Stomach (tissue), 9 donors: ENCODE data around the gene METTL5. TPM values are rescaled to one million over a fixed set of nuclear protein-coding genes. Genes with fewer than 3 reads are reported as not detected.
"Not testable (repeated sequence)": the region's sequence is repeated elsewhere in the genome, so short reads cannot be mapped to it uniquely, and the experiment has no call there.

Experiments
- DNase-seq, 2 donors: peaks; one replicate each; pipeline versions ENCODE4 v3.0.0 to v3.0.0-alpha.2; 2013 to 2019
- H3K27ac ChIP-seq, 5 donors: fragments of 200-600 bp in 4 of 5; sonication (generic) in 4 of 5; one replicate each; pipeline ENCODE4 v1.5.1; 2013 to 2019; ENCODE audit warnings: mild to moderate bottlenecking in 1 of 5, moderate library complexity in 1 of 5
- H3K27me3 ChIP-seq, 3 donors: fragments of 200-600 bp; sonication (generic); one replicate each; pipeline ENCODE4 v1.5.1; 2017 to 2019; ENCODE audit warnings: mixed run types in 1 of 3
- H3K36me3 ChIP-seq, 4 donors: fragments of 200-600 bp; sonication (generic); 1 replicate in 3 of 4; 2 replicates in 1 of 4; pipeline ENCODE4 v1.5.1; 2016 to 2019
- H3K4me1 ChIP-seq, 4 donors: fragments of 200-600 bp; sonication (generic); one replicate each; pipeline ENCODE4 v1.5.1; 2016 to 2019
- H3K4me3 ChIP-seq, 4 donors: fragments of 200-600 bp; sonication (generic) in 3 of 4; one replicate each; pipeline ENCODE4 v1.5.1; 2016 to 2019; ENCODE audit warnings: mild to moderate bottlenecking in 1 of 4
- H3K9me3 ChIP-seq, 4 donors: fragments of 200-600 bp; sonication (generic); one replicate each; pipeline ENCODE4 v1.5.1; 2016 to 2019
- CTCF ChIP-seq, 7 experiments: fragments of 450-650 bp in 4 of 7; fragments of 200-600 bp in 3 of 7; sonication (generic) in 3 of 7; IDR thresholded peaks; one replicate each; pipeline ENCODE4 v1.5.1; 2016 to 2019; ENCODE audit warnings: antibody characterized with exemption in 7 of 7, control low read depth in 2 of 7, mild to moderate bottlenecking in 1 of 7
- EP300 ChIP-seq: sonication (generic); formaldehyde crosslinking; IDR thresholded peaks from one replicate; pipeline ENCODE4 v1.6.1; 2017; ENCODE audit warnings: antibody characterized with exemption
- POLR2A ChIP-seq, 4 donors: fragments of 450-650 bp; IDR thresholded peaks; one replicate each; pipeline ENCODE4 v1.6.1; 2016; ENCODE audit warnings: antibody characterized with exemption in 4 of 4, control low read depth in 2 of 4, mild to moderate bottlenecking in 1 of 4, moderate library complexity in 1 of 4
- POLR2AphosphoS5 ChIP-seq, 3 donors: sonication (generic); formaldehyde crosslinking; IDR thresholded peaks; one replicate each; pipeline ENCODE4 v1.6.1; 2016; ENCODE audit warnings: antibody characterized with exemption in 3 of 3
- WGBS, 5 donors: extraction: QIAGEN DNeasy Blood & Tissue Kit in 3 of 5; methylation state at CpG; one replicate each; pipeline versions ENCODE4 v1.1.5 to v1.1.7; 2013 to 2018; 5-methylcytosine and 5-hydroxymethylcytosine counted together
- intact Hi-C: fragments of 100-400 bp; cut with DNase I; formaldehyde crosslinking; loops from one replicate; pipeline ENCODE4 v1.15.1; 2023; ENCODE audit warnings: low total_unique reads
- polyA plus RNA-seq, 3 donors: library from polyadenylated mRNA; stranded (reverse); fragments of 200-250 nt; gene quantifications; one replicate each; pipeline ENCODE4 v1.2.3, GENCODE V29; 2013
- total RNA-seq, 5 donors: library from RNA; depleted of rRNA; stranded (reverse); fragments of >200 nt; gene quantifications; one replicate each; pipeline versions ENCODE4 v1.1.0 to v1.2.3, GENCODE V29; 2014 to 2016
- donor health status: healthy with polysubstance abuse.
- donor health status: Bipolar disorder and iron deficiency.
- donor health status: healthy.

The METTL5 gene
- total and polyA plus RNA-seq, 8 donors, result 1.4 to 87.2 (median 43.0) TPM

- no peak for DNase-seq
- Histone ChIP-seq H3K4me3 (no peak overlapping the region), H3K27me3 (no peaks in the 10 kb centered on the region), H3K27ac (no peak overlapping the region), H3K4me1 (peaks cover 9 to 46% (median 27%) of the 10 kb centered on the region in 4 donors), H3K9me3 (no peaks in the 10 kb centered on the region), H3K36me3 (peaks cover 3 to 76% (median 66%) of the 10 kb centered on the region in 4 donors)
- TF ChIP-seq POLR2A (IDR thresholded peaks at IDR 0.05) (no peak), POLR2AphosphoS5 (IDR thresholded peaks at IDR 0.05) (no peak), EP300 (no peak), CTCF (IDR thresholded peaks at IDR 0.05) (no peak)
- intact Hi-C loops, result no loop called here
Measured at GRCh38 chr2:169818241-169818640, 6.5 kb downstream of the METTL5 start.

- H3K27ac ChIP-seq, H3K4me3 ChIP-seq, H3K9me3 ChIP-seq, H3K27me3 ChIP-seq, DNase-seq, intact Hi-C loops: not testable (repeated sequence)
- H3K4me1 ChIP-seq, result peaks cover under 1 to 38% (median 18%) of the 10 kb centered on the region in 4 donors
- 96 to 98% (median 97%) methylated on average over 6 of the region's 6 CpGs for WGBS, 5 donors
- H3K36me3 ChIP-seq, result peaks cover 11 to 85% (median 75%) of the 10 kb centered on the region in 4 donors
Measured at GRCh38 chr2:169817369-169817768, 7.3 kb downstream of the METTL5 start.

- intact Hi-C loops, result not testable (repeated sequence)
- H3K36me3 ChIP-seq, result peaks cover 15 to 89% (median 79%) of the 10 kb centered on the region in 4 donors
Measured at GRCh38 chr2:169816961-169817360, 7.7 kb downstream of the METTL5 start.

GRCh38 chr2:169815849-169816248 lies 8.9 kb downstream of the METTL5 start:
- H3K9me3 ChIP-seq, result no peaks in the 10 kb centered on the region
- no peak overlapping the region for H3K4me3 ChIP-seq
- peaks cover 0 to 24% (median 11%) of the 10 kb centered on the region in 4 donors for H3K4me1 ChIP-seq
- intact Hi-C loops, result no loop called here
- no peak for TF ChIP-seq POLR2AphosphoS5 (IDR thresholded peaks at IDR 0.05)
- no peak for TF ChIP-seq CTCF (IDR thresholded peaks at IDR 0.05)
- no peak for TF ChIP-seq POLR2A (IDR thresholded peaks at IDR 0.05)
- no peak for TF ChIP-seq EP300
- 32 to 46% (median 40%) methylated on average over 1 of the region's 1 CpG for WGBS, 5 donors
- H3K27ac ChIP-seq, result no peak overlapping the region
- peaks cover 25 to 94% (median 82%) of the 10 kb centered on the region in 4 donors for H3K36me3 ChIP-seq
- H3K27me3 ChIP-seq, result no peaks in the 10 kb centered on the region
- no peak for DNase-seq

More at GRCh38 chr2:169816961-169817360, 7.7 kb downstream of the METTL5 start:
- peaks cover 0 to 34% (median 15%) of the 10 kb centered on the region in 4 donors for H3K4me1 ChIP-seq
- not testable (repeated sequence) for H3K9me3 ChIP-seq, DNase-seq, H3K27me3 ChIP-seq, H3K4me3 ChIP-seq, H3K27ac ChIP-seq

DNA sequence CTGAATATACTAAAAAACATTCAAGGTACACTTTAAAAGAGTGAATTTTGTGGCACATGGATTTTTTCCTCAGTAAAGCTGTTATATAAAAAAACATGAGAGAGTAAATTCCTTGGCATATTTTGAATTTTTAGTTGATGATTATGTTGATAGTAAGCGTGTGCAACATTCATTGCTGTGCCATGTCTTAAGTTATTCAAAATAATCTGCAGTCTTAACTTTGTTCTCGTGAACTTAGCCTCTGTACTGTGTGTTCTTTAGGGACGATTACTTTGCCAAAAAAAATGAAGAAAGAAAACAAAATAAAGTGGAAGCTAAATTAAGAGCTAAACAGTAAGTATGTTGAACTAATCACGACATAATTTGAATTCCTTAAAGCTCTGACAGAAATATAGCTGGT lies 16.5 kb downstream of the METTL5 start:
- Histone ChIP-seq H3K36me3 (peaks cover 44 to 99% (median 89%) of the 10 kb centered on the region in 4 donors), H3K4me1 (peaks cover 0 to 15% (median 4%) of the 10 kb centered on the region in 4 donors), H3K27me3 (no peaks in the 10 kb centered on the region), H3K27ac (no peak overlapping the region), H3K9me3 (no peaks in the 10 kb centered on the region), H3K4me3 (no peak overlapping the region)
- 74 to 84% (median 78%) methylated on average over 4 of the region's 4 CpGs for WGBS, 5 donors
- DNase-seq, result no peak
- intact Hi-C loops, result no loop called here
- no peak for TF ChIP-seq EP300

- no peak overlapping the region for H3K4me3 ChIP-seq
- no peak for DNase-seq
- H3K4me1 ChIP-seq, result peaks cover 0 to 29% (median 10%) of the 10 kb centered on the region in 4 donors
- peaks cover 38 to 97% (median 85%) of the 10 kb centered on the region in 4 donors for H3K36me3 ChIP-seq
- H3K9me3 ChIP-seq, result no peaks in the 10 kb centered on the region
- TF ChIP-seq POLR2AphosphoS5 (IDR thresholded peaks at IDR 0.05) (no peak), CTCF (IDR thresholded peaks at IDR 0.05) (no peak), EP300 (no peak), POLR2A (IDR thresholded peaks at IDR 0.05) (no peak)
- H3K27me3 ChIP-seq, result no peaks in the 10 kb centered on the region
- intact Hi-C loops, result no loop called here
- no peak overlapping the region for H3K27ac ChIP-seq
Measured at GRCh38 chr2:169806586-169806985, 18.1 kb downstream of the METTL5 start.
